Stimulated activated CD8-positive, alpha-beta memory T cell treated with anti-CD3 and anti-CD28 coated beads, Interleukin-4, amount 100 ng/mL, for 24 hours (primary cell): ENCODE data around the gene MARCHF5.
"Not testable (repeated sequence)": the region's sequence is repeated elsewhere in the genome, so short reads cannot be mapped to it uniquely, and the experiment has no call there.

ENCODE experiments used
- DNase-seq: peaks from one replicate; pipeline ENCODE4 v3.0.0-alpha.2; 2020; ENCODE audit warnings: low read depth

Gene MARCHF5

GRCh38 chr10:92387289-92387940 lies 96.4 kb downstream of the MARCHF5 start:
- DNase-seq: no peak

- DNase-seq: not testable (repeated sequence)
These were observed 102.2 kb downstream of the MARCHF5 start for GRCh38 chr10:92393173-92393572.

GRCh38 chr10:92395271-92395670 lies 104.3 kb downstream of the MARCHF5 start:
- no peak for DNase-seq

- DNase-seq: not testable (repeated sequence)
These were observed 111.3 kb downstream of the MARCHF5 start for GRCh38 chr10:92402234-92402633.
